GM12874 (cell line): ENCODE measurements around the gene NEK11.

ENCODE experiments used
- TF ChIP-seq, protein P1 (sequence below): IDR thresholded peaks from 2 replicates; pipeline ENCODE4 v1.5.1; 2011; ENCODE audit warnings: low read depth, mild to moderate bottlenecking, control low read depth, low read length, moderate library complexity; ENCODE audit not compliant: insufficient read depth

NEK11 gene

DNA sequence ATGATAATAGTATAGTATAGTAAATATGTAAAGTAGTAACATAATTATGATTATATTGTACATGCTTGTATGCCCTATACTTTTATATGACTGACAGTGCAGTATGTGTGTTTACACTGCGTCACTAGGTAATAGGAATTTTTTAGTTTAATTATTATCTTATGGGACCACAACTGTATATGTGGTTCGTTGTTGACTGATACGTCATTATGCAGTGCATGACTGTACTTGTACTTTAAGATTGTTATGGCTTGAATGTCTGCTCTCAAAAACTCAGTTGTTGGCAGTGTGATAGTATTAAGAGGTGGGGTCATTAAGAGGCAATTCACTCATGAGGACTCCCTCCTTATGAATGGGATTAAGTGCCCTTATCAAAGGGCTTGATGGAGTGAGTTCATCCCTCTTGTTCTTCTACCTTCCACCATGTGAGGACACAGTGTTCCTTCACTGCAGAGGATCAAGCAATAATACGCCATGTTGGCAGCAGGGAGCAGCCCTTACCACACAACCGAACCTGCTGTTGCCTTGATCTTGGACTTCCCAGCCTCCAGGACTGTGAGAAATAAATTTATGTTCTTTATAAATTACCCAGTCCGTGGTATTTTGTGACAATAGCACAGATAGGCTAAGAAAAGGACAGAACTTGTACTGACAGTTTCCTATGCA, 152.2 kb downstream of the NEK11 start:
- TF ChIP-seq, protein P1, sequence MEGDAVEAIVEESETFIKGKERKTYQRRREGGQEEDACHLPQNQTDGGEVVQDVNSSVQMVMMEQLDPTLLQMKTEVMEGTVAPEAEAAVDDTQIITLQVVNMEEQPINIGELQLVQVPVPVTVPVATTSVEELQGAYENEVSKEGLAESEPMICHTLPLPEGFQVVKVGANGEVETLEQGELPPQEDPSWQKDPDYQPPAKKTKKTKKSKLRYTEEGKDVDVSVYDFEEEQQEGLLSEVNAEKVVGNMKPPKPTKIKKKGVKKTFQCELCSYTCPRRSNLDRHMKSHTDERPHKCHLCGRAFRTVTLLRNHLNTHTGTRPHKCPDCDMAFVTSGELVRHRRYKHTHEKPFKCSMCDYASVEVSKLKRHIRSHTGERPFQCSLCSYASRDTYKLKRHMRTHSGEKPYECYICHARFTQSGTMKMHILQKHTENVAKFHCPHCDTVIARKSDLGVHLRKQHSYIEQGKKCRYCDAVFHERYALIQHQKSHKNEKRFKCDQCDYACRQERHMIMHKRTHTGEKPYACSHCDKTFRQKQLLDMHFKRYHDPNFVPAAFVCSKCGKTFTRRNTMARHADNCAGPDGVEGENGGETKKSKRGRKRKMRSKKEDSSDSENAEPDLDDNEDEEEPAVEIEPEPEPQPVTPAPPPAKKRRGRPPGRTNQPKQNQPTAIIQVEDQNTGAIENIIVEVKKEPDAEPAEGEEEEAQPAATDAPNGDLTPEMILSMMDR = no peak

DNA sequence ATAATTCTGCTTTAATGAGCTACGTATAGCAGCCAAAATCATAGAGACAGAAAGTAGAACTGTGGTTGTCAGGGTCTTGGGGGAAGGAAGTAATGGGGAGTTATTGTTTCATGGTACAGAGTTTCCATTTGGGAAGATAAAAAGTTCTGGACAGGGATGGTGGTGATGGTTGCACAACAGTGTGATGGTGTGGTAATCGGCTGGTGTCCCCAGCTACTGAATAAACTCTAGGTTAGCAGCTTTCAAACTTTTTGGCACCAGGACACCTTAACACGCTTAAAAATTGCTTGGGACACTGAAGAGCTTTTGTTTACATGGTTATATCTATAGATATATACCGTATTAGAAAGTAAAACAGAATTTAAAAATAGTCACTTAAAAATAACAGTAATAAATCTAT, 166.0 kb downstream of the NEK11 start:
- TF ChIP-seq, protein P1 = no peak

DNA sequence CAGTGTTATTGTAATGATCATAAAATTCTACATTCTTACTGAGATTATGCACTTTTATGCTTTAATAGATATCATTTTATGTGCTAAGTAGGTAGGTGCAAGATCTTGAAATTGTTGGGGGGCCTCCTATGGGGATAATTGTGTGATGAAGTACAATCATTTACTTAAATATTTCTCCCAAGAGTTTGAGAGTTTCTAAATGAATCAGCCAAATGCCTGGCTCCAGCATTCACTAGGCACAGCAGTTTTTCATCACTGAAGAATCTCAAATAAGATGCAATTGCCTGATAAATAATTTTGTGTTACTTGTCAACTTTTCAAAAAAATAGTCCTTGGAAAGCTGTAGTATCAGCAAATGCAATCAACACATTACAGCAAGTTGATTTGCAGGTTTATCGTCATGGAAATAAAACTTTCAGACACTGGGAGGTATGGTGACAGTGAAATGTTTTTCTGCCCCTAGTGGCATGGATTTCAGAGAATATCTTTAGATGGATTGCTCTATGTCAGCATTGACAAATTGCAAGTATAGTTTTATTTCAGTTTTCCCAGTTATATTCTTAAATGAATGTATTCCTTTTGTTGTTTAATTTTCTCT, 167.1 kb downstream of the NEK11 start:
- TF ChIP-seq, protein P1 = no peak

DNA sequence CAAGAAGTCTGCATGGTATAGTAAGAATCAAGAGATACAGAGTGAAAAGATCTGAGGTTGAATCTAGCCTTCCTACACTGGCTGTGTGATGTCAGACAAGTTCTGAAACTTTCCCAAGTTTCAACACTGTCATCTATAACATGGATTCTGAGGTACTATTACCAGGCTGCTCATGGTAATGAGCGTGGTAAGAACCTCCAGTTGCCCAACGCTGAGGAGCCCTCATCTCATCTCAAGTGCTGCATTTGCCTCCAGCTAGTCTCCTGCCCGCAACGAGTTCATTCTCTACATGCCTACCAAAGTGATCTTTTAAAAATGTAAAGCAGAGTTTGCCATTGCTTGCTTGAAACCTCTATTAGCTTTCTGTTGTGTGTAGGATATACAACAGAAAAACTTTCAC, 168.1 kb downstream of the NEK11 start:
- TF ChIP-seq, protein P1 = no peak

DNA sequence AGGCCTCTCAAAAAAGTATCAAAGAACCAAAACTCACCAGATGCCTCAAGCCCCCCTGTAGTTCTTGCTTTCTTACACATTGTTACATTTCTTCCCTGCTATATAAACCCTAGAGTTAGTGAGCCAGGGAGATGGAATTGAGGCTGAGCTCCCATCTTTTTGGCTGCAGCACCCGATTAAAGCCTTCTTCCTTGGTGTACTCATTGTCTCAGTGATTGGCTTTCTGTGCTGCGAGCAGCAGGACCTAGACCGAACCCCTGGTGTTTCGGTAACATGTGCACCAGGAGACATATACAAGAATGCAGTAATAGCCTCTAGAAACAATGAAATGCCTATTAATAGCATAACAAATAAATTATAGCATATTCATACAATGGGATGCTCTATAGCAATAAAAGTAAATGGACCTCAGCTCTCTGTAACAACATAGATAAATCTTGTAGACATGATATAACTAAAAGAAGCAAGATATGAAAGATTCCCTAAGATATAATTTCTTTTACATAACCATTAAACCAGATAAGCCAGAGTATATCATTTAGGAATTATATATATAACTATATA, 174.0 kb downstream of the NEK11 start:
- TF ChIP-seq, protein P1 = no peak

DNA sequence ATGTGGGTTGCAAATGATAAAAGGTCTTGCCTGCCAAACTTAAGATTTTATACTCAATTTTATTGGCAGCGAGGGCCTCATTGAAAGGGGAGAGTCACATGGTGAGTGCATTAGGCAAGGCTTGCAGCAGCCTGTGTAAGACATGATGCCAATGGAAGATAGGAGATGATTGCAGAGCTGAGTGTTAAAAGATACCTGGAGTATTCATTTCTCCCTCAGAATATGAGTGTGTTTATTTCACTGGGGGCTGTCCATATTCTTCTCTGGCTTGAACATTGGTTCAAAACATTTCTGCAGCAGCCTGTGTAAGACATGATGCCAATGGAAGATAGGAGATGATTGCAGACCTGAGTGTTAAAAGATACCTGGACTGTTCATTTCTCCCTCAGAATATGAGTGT, 189.7 kb downstream of the NEK11 start:
- TF ChIP-seq, protein P1 = no peak

DNA sequence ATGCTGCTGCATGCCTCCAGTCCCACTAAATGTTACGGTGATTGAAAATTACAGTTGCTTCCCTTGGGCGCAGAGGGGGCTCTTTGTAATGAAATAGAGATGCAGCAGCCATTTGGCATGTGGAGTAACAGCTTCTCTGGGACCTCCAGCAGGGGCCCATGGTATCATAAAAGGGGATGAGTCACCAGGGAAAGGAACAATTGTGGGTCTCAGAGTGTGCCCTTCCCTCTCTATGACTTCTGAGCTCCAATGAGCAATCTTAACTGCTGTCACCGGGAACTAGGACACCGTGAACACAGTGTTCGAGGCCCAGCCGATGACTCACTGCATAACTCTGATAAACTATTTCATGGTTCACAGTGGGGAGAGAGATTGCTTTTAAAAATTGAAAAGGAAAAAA, 190.1 kb downstream of the NEK11 start:
- TF ChIP-seq, protein P1 = no peak
